Right hindlimb (tissue), 1 donor: ENCODE data around the gene ELAVL3.
A peak's percentile ranks its signal among the peaks of the same experiment; 100 is the strongest.
"Not testable (repeated sequence)": the region's sequence is repeated elsewhere in the genome, so short reads cannot be mapped to it uniquely, and the experiment has no call there.

Experiments used
- DNase-seq: peaks from one replicate; pipeline ENCODE4 v3.0.0-alpha.2; 2018

Gene ELAVL3

DNA sequence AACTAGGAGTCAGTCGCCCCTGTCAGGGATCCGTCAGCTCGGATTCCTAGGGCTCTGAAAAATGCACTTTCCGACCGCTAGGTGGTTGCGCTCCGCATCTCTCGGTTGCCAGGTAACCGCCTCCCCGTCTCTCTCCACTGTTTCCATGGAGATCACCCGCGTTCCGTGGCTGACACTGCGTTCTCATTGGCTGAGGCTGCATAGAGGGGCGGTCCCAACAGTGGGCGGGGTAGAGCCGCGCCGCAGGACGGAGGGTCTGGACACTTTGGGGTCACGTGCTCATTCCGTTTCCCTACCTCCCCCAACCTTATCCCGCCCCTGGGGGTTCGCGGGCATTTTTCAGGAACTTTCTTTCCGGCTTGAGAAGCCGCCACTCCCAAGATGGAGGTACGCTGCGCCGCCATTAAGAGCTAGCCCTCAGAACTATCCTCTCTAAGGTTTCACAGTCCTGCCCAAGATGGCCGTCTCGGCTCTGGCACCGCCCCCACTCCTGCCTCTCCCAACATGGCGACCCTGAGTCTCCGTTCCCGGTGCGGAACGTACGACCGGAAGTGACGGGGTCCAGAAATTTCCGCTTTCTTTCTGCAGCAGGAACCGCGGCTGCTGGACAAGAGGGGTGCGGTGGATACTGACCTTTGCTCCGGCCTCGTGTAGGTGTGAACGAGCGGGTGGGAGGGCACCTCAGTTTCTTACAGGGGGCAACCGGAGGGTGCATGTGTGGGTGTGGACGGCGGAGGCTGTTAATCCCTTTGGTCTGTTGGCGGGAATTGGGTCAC, 45.6 kb downstream of the ELAVL3 start, which contains the start of the genes ODAD3 and PRKCSH:
ODAD3 (minus strand) TSS at position 65 of the 776 bp plus-strand sequence. CDS start 105 bp downstream, outside the sequence.
PRKCSH (plus strand) TSS at position 579 of the 776 bp plus-strand sequence. CDS start 483 bp downstream, outside the sequence.
- peak; percentile 100 for DNase-seq

DNA sequence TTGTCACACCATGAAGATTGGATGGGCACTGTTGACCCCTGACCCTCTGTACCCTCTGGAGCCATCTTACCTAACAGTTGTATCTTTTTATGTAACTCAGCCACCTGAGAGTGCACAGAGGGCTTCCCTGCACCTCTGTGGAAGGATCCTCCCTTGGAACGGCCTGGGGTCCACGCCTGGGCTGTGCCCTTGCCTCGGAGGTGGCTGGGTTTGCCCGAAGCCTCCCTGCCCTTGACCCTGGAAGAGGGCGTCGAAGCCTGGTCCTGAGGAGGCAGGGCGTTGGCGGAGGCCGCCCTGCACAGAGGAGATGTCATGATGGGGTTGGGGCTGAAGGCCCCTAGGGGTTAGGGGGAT, 46.2 kb downstream of the ELAVL3 start:
- DNase-seq = no peak

DNA sequence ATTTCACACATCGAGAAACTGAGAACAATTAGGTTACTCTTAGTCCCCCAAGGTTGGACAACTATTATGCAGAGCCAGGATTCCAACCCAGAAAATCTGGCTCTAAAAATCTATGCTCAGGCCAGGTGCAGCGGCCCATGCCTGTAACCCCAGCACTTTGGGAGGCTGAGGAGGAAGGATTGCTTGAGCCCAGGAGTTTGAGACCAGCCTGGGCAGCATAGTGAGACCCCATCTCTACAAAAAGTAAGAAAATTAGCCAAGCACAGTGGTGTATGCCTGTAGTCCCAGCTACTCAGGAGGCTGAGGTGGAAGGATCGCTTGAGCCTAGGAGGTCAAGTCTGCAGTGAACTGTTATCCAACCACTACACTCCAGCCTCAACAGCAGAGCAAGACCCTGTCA, 47.3 kb downstream of the ELAVL3 start:
- DNase-seq = not testable (repeated sequence)

DNA sequence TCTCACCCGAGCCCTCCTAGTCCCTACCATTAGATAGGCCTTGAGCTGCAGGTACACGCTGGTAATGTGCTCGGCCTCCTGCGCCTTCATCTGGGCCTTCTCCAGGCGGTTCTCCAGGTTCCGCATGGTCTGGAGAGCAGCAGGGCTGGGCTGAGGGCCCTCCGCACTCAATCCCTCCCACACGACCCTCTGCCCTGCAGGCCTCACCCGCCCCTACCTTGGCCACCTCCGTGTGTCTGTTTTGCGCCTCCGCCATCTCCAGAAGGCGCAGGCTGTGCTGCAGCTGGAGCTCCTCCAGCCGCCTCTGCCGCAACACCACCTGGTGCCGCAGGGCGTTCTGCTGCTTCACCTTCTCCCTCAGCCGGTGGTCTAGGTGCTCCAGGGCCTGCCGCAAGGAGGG, 54.2 kb downstream of the ELAVL3 start:
- no peak for DNase-seq

DNA sequence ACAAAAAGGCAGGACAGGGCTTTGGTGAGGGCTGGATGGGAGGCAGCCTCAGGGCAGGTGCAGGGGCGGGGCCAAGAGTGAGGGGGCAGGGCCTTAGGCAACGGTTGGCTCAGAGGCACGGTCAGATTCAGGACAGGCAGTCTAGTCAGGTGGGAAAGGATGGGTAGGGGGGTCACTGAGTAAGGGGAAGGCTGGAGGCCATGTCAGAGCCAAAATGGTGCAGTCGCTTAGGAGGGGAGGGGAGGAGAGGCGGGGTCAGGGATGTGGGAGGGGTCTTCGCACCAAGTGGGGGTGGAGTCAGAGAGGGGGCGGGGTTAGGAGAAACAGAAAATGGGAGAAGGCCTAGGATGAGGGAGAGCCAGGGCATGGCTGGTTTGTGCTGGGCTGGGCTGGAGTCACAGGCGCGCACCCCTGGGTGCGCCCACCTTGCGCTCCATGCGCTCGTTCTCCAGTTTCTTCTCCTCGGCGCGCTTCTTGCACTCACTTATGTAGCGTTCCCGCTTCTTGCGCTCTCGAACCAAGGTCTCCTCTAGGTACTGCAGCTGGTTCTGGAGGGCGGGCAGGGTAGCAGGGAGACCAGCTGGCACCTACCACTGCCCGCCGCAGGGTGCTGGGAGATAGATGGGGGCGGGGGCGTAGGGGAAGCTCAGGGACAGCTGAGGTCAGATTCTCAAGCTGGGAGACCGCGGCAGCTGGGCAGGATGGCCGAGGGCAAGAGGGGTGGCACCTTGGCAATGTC, 55.0 kb downstream of the ELAVL3 start:
- DNase-seq = no peak

DNA sequence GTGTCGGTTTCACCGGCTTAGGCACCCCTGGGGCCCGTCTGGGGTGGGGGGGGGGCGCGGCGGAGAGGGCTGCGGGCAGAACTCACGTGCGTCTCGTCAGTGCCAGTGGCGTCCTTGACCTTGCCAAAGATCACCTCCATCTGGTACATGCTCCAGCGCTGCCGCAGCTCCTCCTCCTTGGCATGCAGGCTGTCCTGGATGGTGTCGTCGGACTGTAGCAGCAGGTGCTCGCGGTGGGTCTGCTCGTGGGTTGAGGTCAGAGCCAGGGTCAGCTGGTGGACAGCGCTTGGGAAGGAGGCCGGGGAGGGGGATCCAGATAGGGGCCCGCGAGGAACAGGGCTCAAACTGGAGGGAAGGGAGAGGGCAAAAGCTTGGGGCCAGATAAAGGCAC, 57.1 kb downstream of the ELAVL3 start:
- no peak for DNase-seq

DNA sequence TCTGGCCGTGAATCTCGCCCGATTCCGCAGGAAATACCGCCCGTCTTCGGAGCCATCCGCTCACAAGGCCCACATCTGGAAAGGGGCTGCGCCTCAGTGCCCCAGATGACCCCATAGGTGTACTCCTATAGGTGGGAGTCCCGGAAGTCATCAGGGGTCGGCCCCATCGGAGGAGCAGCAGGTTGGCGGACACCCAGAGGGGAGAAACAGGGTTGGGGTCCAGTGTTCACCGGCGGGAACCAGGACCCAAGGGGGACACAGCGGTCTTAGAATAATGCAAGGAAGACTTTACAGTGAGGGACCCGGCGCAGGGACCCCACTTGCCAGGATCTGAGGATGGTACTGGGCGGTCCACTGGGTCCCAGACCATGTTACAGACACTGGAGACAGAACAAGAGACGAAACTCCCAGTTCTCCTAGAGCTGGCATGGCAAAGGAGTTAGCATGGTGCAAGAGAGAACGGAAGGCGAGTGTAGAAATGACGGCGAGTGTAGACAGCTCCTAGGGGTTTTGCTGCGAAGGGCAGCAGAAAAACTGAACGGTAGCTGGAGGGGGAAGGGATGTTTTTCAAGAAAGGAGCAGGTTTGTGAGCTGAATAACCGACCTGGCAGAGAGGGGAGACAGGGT, 57.6 kb downstream of the ELAVL3 start:
- no peak for DNase-seq

DNA sequence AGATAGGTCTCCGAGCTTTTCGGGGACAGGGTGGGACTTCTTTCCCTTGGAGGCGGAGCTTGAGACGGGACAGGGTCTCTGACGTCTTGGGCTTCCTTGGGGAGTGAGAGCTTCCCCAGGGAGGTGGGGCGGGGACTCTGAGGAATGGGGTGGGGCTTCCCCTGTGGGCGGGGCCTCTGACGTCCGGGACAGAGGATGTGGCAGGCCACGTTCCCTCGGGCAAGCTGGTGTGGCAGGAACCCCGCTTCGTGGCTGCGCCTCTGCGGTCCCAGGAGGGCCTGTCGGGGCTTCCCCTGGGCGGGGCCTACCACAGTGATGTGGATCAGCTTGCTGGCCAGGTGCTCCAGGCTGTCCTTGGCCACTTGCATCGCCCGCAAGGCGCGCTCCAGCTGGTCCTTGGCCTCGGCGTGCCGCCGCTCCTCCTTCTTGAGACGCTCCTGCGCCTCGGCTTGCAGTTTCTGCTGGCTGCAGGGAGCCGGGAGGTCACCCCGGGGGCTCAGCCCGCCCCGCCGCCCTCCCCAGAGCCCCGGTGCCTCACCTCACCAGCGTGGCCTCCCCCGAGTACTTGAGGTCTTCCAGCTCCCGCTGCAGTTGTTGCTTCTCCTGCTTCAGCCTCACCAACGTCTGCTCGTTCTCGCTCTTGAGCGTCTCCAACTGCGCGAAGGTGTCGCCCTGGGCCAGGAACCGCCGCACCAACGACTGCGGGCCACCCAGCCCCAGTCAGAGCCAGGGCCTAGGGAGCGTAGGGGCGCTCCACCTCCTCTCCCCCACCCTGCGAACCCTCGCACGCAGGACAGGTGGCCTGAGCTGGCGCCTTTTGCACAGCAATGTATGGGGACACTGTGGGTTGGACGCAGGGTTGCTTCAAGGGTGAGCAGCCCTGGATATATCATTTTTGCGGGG, 58.4 kb downstream of the ELAVL3 start:
- peak; percentile 66 for DNase-seq

DNA sequence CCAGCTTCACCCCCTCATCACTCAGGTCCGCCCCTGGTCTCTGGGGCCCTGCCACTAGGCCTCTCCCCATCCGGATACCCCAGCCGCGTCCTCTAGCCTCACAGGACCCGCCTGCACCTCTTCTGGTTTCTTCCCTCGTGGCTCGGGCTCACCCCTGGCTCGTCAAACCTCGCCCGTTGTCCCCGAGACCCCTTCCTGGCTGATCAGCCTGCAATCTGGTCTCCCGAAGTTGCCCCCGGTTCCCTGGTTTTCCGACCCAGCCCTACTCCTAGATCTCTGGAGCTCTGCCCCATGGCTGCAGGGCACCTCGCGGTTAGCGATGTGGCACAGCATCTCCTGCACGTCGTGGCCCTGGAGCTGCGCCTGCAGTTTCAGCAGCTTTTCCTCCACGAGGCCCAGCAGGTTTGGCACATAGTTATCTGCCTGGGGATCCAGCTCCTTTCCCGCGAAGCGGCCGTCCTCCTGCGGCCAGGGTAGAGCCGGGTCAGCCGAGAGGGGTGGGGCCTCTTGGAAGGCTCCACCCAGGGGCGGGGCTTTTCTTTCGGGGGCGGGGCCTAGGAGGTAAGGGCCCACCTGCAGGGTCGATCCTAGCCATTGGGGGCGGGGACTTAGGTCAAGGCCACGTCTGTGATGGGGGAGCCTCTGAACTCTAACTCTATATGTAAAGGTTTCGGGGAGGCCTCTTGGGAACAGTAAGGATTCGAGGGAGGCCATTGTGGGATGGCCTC, 59.3 kb downstream of the ELAVL3 start:
- DNase-seq = no peak

DNA sequence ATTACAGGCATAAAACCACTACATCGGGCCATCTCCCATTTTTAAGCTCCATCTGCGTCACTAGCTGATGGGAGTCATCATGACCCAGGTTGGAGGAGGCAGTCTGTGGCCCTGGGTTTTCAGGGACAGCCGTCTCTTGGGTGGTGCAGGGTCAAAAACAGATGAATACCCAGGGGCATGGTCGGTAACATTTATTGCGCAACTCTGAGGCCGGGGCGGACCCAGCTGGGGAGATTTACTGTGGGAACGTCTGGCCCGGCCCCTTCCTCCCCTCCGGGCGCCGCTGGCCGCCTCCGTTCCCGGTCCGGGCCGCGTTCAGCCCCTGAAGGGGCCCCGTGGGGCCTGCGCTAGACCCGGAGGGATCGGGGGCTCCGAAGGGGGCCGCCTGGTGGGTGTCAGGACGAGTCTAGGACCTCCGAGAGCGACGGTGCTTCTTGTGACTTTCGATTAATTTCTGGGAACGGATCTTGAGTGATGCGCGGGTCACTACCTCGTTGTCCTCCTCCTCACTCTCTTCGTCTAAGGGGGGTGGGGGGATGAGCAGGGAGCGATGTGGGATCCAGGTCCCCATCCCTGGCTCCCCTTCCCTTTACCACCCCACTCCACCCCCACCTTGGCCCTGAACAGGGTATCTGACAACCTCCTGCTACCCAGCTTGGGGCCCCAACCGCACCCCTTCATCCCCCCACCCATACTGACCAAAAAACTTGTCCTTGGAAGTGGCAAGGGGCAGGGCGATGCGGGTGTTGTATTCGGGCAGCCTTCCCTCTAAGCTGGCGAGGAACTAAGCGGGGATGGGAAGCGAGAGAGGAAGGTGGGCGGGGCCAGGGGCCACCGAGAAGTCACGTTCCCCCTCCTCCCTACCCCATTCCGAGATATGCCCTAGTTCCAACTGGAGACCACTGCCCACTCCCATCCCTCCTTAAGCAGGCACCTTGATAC, 60.1 kb downstream of the ELAVL3 start:
- DNase-seq = no peak

DNA sequence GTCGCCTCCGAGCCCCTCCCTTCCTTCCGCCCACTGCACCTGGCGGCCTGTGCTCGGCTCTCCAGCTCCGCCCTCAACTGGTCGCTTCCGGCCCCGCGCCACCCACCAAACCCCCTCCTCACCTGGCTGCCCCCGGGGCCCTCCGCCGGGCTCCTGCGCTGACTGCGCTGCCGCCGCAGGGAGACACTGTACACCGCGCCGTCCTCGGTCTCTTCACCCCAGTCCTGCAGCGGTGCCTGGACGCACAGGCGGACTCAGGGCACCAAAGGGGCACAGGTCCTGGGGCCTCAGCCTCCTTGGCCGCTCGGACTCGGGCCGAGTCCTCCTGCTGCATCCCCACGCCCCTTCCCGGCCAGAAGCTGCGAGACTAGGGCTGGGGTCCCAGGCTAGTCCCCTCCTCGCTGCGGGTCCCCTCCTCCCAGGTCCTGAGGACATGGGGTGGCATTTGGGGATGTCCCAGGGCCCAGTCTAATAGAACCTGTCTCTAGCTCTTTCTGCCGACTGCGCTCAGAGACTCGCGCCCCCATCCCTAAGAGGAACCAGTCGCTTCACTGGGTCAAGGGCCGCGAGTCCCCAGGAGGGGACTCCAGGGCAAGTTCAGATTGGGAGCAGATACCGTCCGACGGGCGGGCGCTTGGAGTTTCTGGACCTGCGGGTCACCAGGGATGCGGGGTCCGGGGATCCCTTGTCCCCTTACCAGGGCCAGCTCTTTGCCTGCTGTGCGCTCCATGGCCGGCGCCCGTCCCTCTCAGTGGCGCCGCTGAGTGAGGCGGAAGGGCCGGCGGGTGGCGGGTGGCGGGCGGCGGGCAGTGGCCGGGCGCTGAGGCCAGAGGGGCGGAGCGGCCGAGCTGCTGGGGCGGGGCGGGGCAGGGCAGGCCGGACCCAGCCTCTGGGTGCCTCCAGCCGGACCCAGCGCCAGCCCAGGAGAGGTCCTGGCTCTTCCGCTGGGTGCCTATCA, 62.0 kb downstream of the ELAVL3 start, which contains the start of gene RGL3:
RGL3 (minus strand) TSS at position 766 of the 958 bp plus-strand sequence; CDS start at position 730, 36 bp downstream.
- DNase-seq = no peak

DNA sequence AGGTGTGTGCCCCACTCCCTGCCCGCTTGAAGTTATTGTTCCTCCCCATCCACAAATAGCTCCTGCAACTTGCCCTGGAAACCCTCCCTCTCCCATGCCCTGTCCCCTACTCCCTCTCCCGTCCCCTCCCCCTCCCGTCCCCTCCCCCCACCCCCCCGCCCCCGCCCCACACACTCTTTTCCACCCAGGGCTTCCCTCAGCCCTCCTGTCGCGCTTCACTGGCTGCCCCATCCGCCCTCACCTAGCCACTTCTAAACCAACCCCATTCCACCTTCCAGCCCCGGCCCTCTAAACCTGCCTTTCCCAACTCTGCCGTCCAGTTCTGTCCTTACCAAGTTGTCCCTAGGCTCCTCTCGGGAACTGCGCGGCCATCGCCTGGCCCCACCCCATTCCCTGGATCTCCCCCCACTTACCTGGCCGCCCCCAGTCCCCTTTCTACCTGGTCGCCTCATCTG, 62.7 kb downstream of the ELAVL3 start:
- DNase-seq = no peak

DNA sequence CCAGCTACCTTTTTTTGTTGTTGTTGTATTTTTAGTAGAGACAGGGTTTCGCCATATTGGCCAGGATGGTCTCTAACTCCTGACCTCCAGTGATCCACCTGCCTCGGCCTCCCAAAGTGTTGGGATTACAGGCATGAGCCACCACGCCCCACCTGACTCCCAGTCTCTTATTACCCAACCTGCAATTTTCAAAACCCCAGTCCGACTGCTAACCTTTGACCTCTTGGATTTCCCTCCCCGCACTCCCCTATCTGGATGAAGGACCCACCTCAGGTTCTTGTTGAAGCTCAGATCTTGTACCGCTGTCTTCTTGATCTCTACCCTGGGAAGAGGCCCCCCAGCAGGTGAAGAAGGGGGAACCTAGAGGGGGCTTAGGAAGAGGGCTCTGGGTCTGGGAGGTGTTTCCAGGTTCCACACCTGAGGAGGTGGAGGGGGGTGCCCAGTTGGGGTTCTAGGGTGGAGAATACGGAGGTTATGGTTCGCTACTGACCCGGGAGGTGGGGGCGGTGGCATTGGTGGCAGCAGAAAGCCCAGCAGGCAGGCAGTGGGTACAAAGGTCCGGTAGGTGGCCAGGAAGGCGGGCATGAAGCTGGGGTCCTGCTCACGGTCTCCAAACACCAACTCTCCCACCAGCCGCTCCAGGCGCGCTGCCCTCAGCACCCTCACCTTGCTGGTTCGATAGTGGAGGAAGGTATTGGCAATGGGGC, 64.3 kb downstream of the ELAVL3 start:
- no peak for DNase-seq

DNA sequence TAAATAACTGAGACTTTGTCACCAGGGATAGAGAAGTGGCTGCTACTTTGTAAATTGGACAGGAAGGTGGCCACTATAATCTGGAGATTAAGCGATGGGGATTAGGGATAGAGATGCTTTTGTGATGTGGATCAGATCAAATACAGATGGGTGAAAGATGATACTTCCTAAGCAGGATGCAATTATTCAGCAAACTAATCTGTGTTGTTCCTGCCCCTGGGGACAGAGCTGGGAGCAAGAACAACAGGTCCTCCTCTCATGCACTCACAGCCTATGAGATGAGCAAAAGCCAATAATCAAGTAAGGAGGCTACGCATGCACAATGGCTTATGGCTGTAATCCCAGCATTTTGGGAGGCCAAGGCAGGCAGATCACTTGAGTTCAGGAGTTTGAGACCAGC, 66.3 kb downstream of the ELAVL3 start:
- no peak for DNase-seq

DNA sequence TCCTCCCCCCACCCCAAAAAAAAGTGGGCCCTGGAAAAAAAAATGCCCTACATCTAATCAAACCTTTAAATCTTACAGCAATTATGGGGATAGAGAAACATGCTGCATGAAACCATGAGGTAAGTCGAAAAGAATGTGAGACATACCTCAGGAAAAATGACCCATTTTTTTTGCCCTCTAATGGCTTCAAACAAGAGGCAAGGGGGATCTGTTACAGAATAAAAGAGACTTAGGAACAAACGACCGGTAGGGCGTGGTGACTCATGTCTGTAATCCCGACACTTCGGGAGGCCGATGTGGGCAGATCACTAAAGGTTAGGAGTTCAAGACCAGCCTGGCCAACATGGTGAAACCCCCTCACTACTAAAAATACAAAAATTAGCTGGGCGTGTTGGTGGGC, 70.2 kb downstream of the ELAVL3 start:
- no peak for DNase-seq

DNA sequence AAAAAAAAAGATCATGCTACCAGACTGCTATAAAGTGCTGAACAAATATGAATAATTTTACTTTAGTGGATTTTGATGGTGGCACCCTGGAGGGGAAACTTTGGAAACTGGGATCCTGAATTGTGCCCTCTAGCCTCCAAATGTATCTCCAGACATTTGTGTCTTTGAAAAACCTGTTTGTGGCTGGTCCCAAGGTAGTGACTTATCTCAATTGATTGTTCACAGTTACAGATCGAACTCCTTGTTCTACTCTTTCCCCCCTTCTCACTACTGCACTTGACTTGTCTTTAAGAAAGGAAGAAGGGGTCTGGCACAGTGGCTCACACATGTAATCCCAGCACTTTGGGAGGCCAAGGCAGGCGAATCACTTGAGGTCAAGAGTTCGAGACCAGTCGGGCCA, 72.3 kb downstream of the ELAVL3 start:
- DNase-seq = no peak

DNA sequence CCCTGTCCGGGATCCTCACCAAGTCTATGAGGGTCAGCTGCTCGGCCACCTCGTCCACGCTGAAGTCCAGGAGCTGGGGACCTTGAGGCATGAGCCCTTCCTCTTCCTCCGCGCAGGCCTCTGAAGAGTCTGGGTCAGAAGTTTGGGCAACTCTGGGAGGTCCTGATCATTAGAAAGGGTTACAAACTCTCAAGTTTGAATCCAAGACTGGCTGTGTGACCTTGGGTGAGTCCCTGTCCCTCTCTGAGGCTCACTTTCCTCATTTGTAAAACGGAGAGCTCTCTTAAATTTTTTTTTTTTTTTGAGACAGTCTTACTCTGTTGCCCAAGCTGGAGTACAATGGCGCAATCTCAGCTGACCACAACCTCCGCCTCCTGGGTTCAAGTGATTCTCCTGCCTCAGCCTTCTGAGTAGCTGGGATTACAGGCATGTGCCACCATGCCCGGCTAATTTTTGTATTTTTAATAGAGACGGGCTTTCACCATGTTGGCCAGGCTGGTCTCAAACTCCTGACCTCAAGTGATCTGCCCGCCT, 74.1 kb downstream of the ELAVL3 start:
- not testable (repeated sequence) for DNase-seq
